HG02973 (cell line): ENCODE data around the gene CDK19.

ENCODE experiments used
- ATAC-seq: cut with Tn5 transposase; IDR thresholded peaks from one replicate; pipeline ENCODE4 v1.9.1; 2021; ENCODE audit warnings: moderate library complexity; ENCODE audit not compliant: unreplicated experiment

Gene CDK19

GRCh38 chr6:110664933-110665332, 150.3 kb downstream of the CDK19 start:
- no peak for ATAC-seq

- no peak for ATAC-seq
Measured at GRCh38 chr6:110662490-110663211, 152.6 kb downstream of the CDK19 start.

- ATAC-seq: no peak
Measured at GRCh38 chr6:110661414-110661813, 153.9 kb downstream of the CDK19 start.

- ATAC-seq: no peak
Measured at GRCh38 chr6:110660066-110660655, 155.1 kb downstream of the CDK19 start.

- no peak for ATAC-seq
Measured at GRCh38 chr6:110658631-110659211, 156.5 kb downstream of the CDK19 start.

- no peak for ATAC-seq
Measured at GRCh38 chr6:110656492-110656891, 158.8 kb downstream of the CDK19 start.

GRCh38 chr6:110655821-110656220, 159.4 kb downstream of the CDK19 start:
- no peak for ATAC-seq

GRCh38 chr6:110654096-110654820, 161.0 kb downstream of the CDK19 start:
- no peak for ATAC-seq

GRCh38 chr6:110653381-110653780, 161.9 kb downstream of the CDK19 start:
- ATAC-seq: no peak

- ATAC-seq: no peak
Measured at GRCh38 chr6:110652520-110652919, 162.7 kb downstream of the CDK19 start.

- no peak for ATAC-seq
Measured at GRCh38 chr6:110650755-110651154, 164.5 kb downstream of the CDK19 start.

GRCh38 chr6:110649704-110650103, 165.6 kb downstream of the CDK19 start:
- no peak for ATAC-seq

GRCh38 chr6:110646951-110647910, 168.0 kb downstream of the CDK19 start:
- ATAC-seq: no peak

GRCh38 chr6:110646419-110646698, 168.9 kb downstream of the CDK19 start:
- ATAC-seq: no peak

- ATAC-seq: no peak
Measured at GRCh38 chr6:110645685-110646418, 169.4 kb downstream of the CDK19 start.

- no peak for ATAC-seq
Measured at GRCh38 chr6:110643175-110643574, 172.1 kb downstream of the CDK19 start.

GRCh38 chr6:110642711-110643110, 172.6 kb downstream of the CDK19 start:
- ATAC-seq: no peak

GRCh38 chr6:110636781-110637180, 178.5 kb downstream of the CDK19 start:
- ATAC-seq: no peak

- ATAC-seq: no peak
Measured at GRCh38 chr6:110635096-110635495, 180.2 kb downstream of the CDK19 start.

- no peak for ATAC-seq
Measured at GRCh38 chr6:110633731-110634213, 181.5 kb downstream of the CDK19 start.
